Smooth muscle cell (in vitro differentiated cells): ENCODE data around the gene TXNRD2. TPM values are rescaled to one million over a fixed set of nuclear protein-coding genes. Genes with fewer than 3 reads are reported as not detected.

Experiments used
- DNase-seq: peaks from one replicate; lab custom pipeline; 2025; ENCODE audit not compliant: unreplicated experiment; lab: John Stamatoyannopoulos, UW
- H2AFZ ChIP-seq: fragments of 200-600 bp; sonication (generic); 2 replicates; pipeline ENCODE4 v1.6.0; 2016; ENCODE audit warnings: antibody characterized with exemption, low read depth, mild to moderate bottlenecking
- H3F3A ChIP-seq: fragments of 200-600 bp; sonication (generic); 2 replicates; pipeline ENCODE4 v1.6.0; 2017; ENCODE audit warnings: antibody characterized with exemption, low read depth
- H3K27ac ChIP-seq: fragments of 200-600 bp; sonication (generic); 2 replicates; pipeline ENCODE4 v1.5.1; 2016; ENCODE audit warnings: low read depth, mild to moderate bottlenecking
- H3K27me3 ChIP-seq: fragments of 200-600 bp; sonication (generic); 2 replicates; pipeline ENCODE4 v1.6.1; 2016; ENCODE audit warnings: low read depth, mild to moderate bottlenecking
- H3K36me3 ChIP-seq: fragments of 200-600 bp; sonication (generic); 2 replicates; pipeline ENCODE4 v1.5.1; 2016; ENCODE audit warnings: low read depth
- H3K4me1 ChIP-seq: fragments of 200-600 bp; sonication (generic); 2 replicates; pipeline ENCODE4 v1.5.1; 2016; ENCODE audit warnings: low read depth
- H3K4me2 ChIP-seq: fragments of 200-600 bp; sonication (generic); 2 replicates; pipeline ENCODE4 v1.6.0; 2016; ENCODE audit warnings: mild to moderate bottlenecking
- H3K4me3 ChIP-seq: fragments of 200-600 bp; sonication (generic); 2 replicates; pipeline ENCODE4 v1.5.1; 2016; ENCODE audit warnings: mild to moderate bottlenecking
- H3K79me2 ChIP-seq: fragments of 200-600 bp; sonication (generic); 2 replicates; pipeline ENCODE4 v1.6.0; 2016; ENCODE audit warnings: low read depth, mild to moderate bottlenecking
- H3K9ac ChIP-seq: fragments of 200-600 bp; sonication (generic); 2 replicates; pipeline ENCODE4 v1.6.0; 2016; ENCODE audit warnings: low read depth
- H3K9me3 ChIP-seq: fragments of 200-600 bp; sonication (generic); replicated peaks from 2 replicates; pipeline ENCODE4 v1.5.1; 2016; ENCODE audit warnings: low read depth
- H4K20me1 ChIP-seq: fragments of 200-600 bp; sonication (generic); 2 replicates; pipeline ENCODE4 v1.6.0; 2016; ENCODE audit warnings: low read depth
- CTCF ChIP-seq: fragments of 200-600 bp; sonication (generic); IDR thresholded peaks from 2 replicates; pipeline ENCODE4 v1.5.1; 2017; ENCODE audit warnings: borderline replicate concordance, mild to moderate bottlenecking, antibody characterized with exemption; ENCODE audit not compliant: insufficient read depth, poor library complexity, severe bottlenecking
- WGBS: methylation state at CpG from one replicate; pipeline ENCODE4 v1.1.7; 2016; ENCODE audit warnings: low lambda C conversion rate; 5-methylcytosine and 5-hydroxymethylcytosine counted together
- polyA plus RNA-seq: library from polyadenylated mRNA; unstranded; fragments of >200 nt; fragmentation: Nextera tagmentation; extraction: Ambion mirVana; gene quantifications from 2 replicates; pipeline ENCODE4 v1.2.1, GENCODE V29; 2016
- total RNA-seq: library from RNA; depleted of rRNA; stranded (reverse); fragments of >200 nt; gene quantifications from 2 replicates; pipeline ENCODE4 v1.2.3, GENCODE V29; 2014

TXNRD2 gene
- total and polyA plus RNA-seq, 2 experiments from 2014 or later = 3.2 TPM; not detected in 1

- no peak overlapping the region for H3K4me3 ChIP-seq
- H3K4me2 ChIP-seq = no peak overlapping the region
- H3F3A ChIP-seq = no peaks in the 10 kb centered on the region
- no peak overlapping the region for H2AFZ ChIP-seq
- peaks cover 7% of the 10 kb centered on the region for H3K4me1 ChIP-seq
- no peak for TF ChIP-seq CTCF
- no peaks in the 10 kb centered on the region for H3K36me3 ChIP-seq
- H3K79me2 ChIP-seq = no peaks in the 10 kb centered on the region
- H3K27me3 ChIP-seq = peaks cover 11% of the 10 kb centered on the region
- H3K9ac ChIP-seq = no peak overlapping the region
- no peaks in the 10 kb centered on the region for H4K20me1 ChIP-seq
- no peak overlapping the region for H3K27ac ChIP-seq
- no peaks in the 10 kb centered on the region for H3K9me3 ChIP-seq
- DNase-seq = no peak
- 94% methylated on average over 8 of the region's 8 CpGs for WGBS
Observed at GRCh38 chr22:19982991-19983578, 41.5 kb upstream of the TXNRD2 start.

DNA sequence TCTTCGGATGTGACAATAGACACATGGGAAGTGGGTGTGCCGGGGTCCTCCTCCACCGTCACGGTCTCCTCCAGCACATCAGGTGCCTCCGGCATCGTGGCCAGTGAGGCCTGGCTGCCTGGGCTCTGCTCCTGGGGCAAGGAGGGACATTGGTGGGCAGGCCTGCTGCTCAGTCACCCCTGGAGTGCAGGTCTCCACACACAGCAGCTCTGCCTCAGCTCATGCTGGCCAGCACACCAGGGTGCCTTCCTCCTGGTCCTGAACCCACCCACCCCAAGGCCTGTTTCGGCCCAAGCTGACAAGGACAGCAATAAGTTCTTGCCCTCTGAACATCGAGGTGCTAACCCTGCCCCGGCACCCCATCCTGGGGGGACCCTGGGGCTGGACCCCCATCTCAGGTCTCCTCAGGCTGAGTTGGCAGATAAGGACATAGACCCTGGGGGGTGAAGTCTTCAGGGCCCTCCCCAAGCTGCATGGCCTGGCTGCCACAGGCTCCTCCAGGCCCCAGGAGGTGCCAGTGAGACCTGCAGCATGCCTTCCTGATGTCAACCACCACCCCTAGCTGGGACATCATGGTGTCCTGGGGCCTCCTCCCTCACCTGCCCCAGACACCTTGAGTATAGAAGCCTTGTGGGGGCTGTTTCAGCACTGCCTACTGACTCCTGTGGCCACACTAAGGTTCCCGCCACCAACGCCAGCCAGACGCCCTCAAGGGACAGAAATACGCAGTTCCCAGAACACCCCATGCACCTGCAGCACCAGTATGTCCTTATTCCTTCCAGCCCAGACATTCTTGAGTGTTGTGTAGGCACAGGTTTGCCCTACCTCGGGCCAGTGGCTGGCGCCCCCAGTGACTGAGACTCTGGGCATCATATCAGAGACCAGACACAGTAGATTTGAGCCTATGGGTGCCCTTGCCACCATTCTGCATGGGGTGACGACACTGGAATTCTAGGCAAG is 40.6 kb upstream of the TXNRD2 start:
- Histone ChIP-seq H3K27ac (no peak overlapping the region), H4K20me1 (no peaks in the 10 kb centered on the region), H3K79me2 (no peaks in the 10 kb centered on the region), H3K4me1 (peaks cover 7% of the 10 kb centered on the region), H3K27me3 (peaks cover 11% of the 10 kb centered on the region), H3K9ac (no peak overlapping the region), H2AFZ (no peak overlapping the region), H3K36me3 (no peaks in the 10 kb centered on the region), H3K4me2 (no peak overlapping the region), H3F3A (no peaks in the 10 kb centered on the region), H3K4me3 (no peak overlapping the region), H3K9me3 (no peaks in the 10 kb centered on the region)
- no peak for DNase-seq
- no peak for TF ChIP-seq CTCF
- WGBS = 95% methylated on average over 16 of the region's 16 CpGs

DNA sequence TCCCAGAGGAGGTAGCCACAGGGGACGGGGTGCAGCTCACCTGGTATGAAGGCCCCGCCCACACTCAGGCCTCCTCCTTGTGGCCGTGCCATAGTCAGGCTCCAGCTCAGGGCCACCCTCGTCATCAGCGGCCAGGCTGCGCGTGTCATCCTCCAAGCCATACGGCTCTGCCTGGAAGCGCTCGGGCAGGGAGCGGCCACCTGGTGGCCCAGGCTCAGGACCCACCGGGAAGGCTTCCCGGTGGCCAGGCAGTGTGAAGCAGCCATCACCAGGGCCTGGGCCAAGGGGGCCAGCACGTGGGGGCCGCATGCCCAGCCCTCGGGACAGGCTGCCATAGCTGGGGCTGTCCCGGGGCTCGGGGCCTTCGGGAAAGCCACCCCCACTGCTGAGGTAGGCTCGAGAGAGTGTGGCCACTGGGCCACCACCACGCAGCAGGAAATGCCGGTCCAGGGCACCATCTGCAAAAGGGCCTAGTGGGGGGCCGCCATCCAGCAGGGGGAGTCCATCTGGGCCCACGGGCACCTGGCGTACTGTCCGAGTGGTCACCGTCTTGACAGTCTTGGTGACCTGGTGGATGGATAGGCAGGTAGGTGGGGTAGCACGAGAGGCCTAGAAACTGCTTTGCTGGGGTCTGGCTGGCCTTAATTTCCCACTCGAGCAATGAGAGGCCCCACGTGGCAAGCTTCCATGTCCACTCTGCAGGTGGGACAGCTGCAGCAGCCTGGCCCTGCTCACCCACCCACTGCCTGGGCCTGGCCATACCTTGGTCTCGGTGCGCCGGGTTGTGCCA is 39.7 kb upstream of the TXNRD2 start:
- no peak overlapping the region for H2AFZ ChIP-seq
- H3K4me1 ChIP-seq = peaks cover 7% of the 10 kb centered on the region
- no peak for TF ChIP-seq CTCF
- H3K4me2 ChIP-seq = no peak overlapping the region
- no peaks in the 10 kb centered on the region for H3K36me3 ChIP-seq
- DNase-seq = no peak
- H3K9me3 ChIP-seq = no peaks in the 10 kb centered on the region
- no peaks in the 10 kb centered on the region for H3K79me2 ChIP-seq
- WGBS = 96% methylated on average over 33 of the region's 33 CpGs
- H4K20me1 ChIP-seq = no peaks in the 10 kb centered on the region
- no peaks in the 10 kb centered on the region for H3F3A ChIP-seq
- no peak overlapping the region for H3K27ac ChIP-seq
- H3K27me3 ChIP-seq = peaks cover 6% of the 10 kb centered on the region
- H3K4me3 ChIP-seq = no peak overlapping the region
- no peak overlapping the region for H3K9ac ChIP-seq
